OCI-LY3 (cell line): ENCODE data around the gene GJA1.

Source experiments
- CTCF ChIP-seq: fragments of 200-600, 300-600 bp; sonication (generic); IDR thresholded peaks from 2 replicates; pipeline ENCODE4 v1.5.1; 2014; ENCODE audit warnings: antibody characterized with exemption, low read length, low read depth
- EZH2phosphoT487 ChIP-seq: fragments of 200-600 bp; shearing (Covaris generic); IDR thresholded peaks from 2 replicates; pipeline ENCODE4 v1.6.1; 2018; ENCODE audit warnings: antibody characterized with exemption, mixed run types, low read depth

- no peak for TF ChIP-seq CTCF
- TF ChIP-seq EZH2phosphoT487: no peak
Observed at GRCh38 chr6:121434037-121434770, 1.2 kb upstream of the GJA1 start.
